HG03558 (cell line): ENCODE data around the gene WBP1.
A peak's percentile ranks its signal among the peaks of the same experiment; 100 is the strongest.
"Not testable (repeated sequence)": the region's sequence is repeated elsewhere in the genome, so short reads cannot be mapped to it uniquely, and the experiment has no call there.

ENCODE experiments used
- ATAC-seq: cut with Tn5 transposase; IDR thresholded peaks from one replicate; pipeline ENCODE4 v1.9.1; 2021; ENCODE audit warnings: moderate number of reproducible peaks; ENCODE audit not compliant: unreplicated experiment; ENCODE audit errors: extremely low read depth

The WBP1 gene

GRCh38 chr2:74458132-74458937 lies at the start of gene WBP1:
WBP1 (plus strand) TSS chr2:74458438; CDS start chr2:74458603, 165 bp downstream.
- peak; percentile 75 for ATAC-seq

GRCh38 chr2:74413001-74413698 lies 45.1 kb upstream of the WBP1 start:
- no peak for ATAC-seq

GRCh38 chr2:74414441-74414840 lies 43.8 kb upstream of the WBP1 start:
- no peak for ATAC-seq

GRCh38 chr2:74414881-74415761 lies 43.1 kb upstream of the WBP1 start:
- no peak for ATAC-seq

GRCh38 chr2:74415762-74416395 lies 42.4 kb upstream of the WBP1 start:
- ATAC-seq = no peak

GRCh38 chr2:74416778-74417177 lies 41.5 kb upstream of the WBP1 start:
- ATAC-seq = no peak

GRCh38 chr2:74417197-74417596 lies 41.0 kb upstream of the WBP1 start:
- ATAC-seq = no peak

GRCh38 chr2:74417763-74418162 lies 40.5 kb upstream of the WBP1 start:
- ATAC-seq = no peak

- ATAC-seq = no peak
Measured at GRCh38 chr2:74418312-74418711, 39.9 kb upstream of the WBP1 start.

- no peak for ATAC-seq
Measured at GRCh38 chr2:74419345-74419744, 38.9 kb upstream of the WBP1 start.

- ATAC-seq = no peak
Measured at GRCh38 chr2:74420006-74420405, 38.2 kb upstream of the WBP1 start.

- ATAC-seq = not testable (repeated sequence)
Measured at GRCh38 chr2:74420443-74421103, 37.7 kb upstream of the WBP1 start.

- ATAC-seq = peak; percentile 69
Measured at GRCh38 chr2:74421221-74421870, 36.9 kb upstream of the WBP1 start, which contains the start of the genes C2orf81 and WDR54. C2orf81 (minus strand) TSS chr2:74421619; CDS start chr2:74421560, 59 bp downstream. WDR54 (plus strand) TSS chr2:74421730; CDS start chr2:74422154, 424 bp downstream.

- no peak for ATAC-seq
Measured at GRCh38 chr2:74423231-74424095, 34.8 kb upstream of the WBP1 start.

GRCh38 chr2:74424139-74424992 lies 33.9 kb upstream of the WBP1 start:
- no peak for ATAC-seq

- no peak for ATAC-seq
Measured at GRCh38 chr2:74424995-74425406, 33.2 kb upstream of the WBP1 start.

GRCh38 chr2:74425523-74425922 lies 32.7 kb upstream of the WBP1 start:
- no peak for ATAC-seq
